ENCODE results near the gene PCDHGC3.

Gene PCDHGC3

GRCh38 chr5:141485321-141486055, 9.7 kb downstream of the PCDHGC3 start:
- DNase-seq: no peak

GRCh38 chr5:141486091-141486490, 10.3 kb downstream of the PCDHGC3 start:
- DNase-seq: no peak

- DNase-seq: no peak
Measured at GRCh38 chr5:141487131-141487530, 11.4 kb downstream of the PCDHGC3 start.

- peak in 1 of 2 experiments; percentile 34 for DNase-seq
Measured at GRCh38 chr5:141488591-141489561, 13.1 kb downstream of the PCDHGC3 start, which contains the start of gene PCDHGC5. PCDHGC5 (plus strand) TSS chr5:141489081; CDS start chr5:141489241, 160 bp downstream.

GRCh38 chr5:141489841-141490240, 14.1 kb downstream of the PCDHGC3 start:
- DNase-seq: no peak

GRCh38 chr5:141490271-141490670, 14.5 kb downstream of the PCDHGC3 start:
- no peak for DNase-seq

GRCh38 chr5:141490771-141491170, 15.0 kb downstream of the PCDHGC3 start:
- no peak for DNase-seq

- no peak for DNase-seq
Measured at GRCh38 chr5:141491323-141492167, 15.8 kb downstream of the PCDHGC3 start.

GRCh38 chr5:141492168-141492885, 16.6 kb downstream of the PCDHGC3 start:
- no peak for DNase-seq

- no peak for DNase-seq
Measured at GRCh38 chr5:141493500-141494422, 18.0 kb downstream of the PCDHGC3 start.

- DNase-seq: no peak
Measured at GRCh38 chr5:141494761-141495452, 19.1 kb downstream of the PCDHGC3 start.

- no peak for DNase-seq
Measured at GRCh38 chr5:141495453-141495811, 19.7 kb downstream of the PCDHGC3 start.

- no peak for DNase-seq
Measured at GRCh38 chr5:141496038-141496437, 20.3 kb downstream of the PCDHGC3 start.

- no peak for DNase-seq
Measured at GRCh38 chr5:141501761-141502160, 26.0 kb downstream of the PCDHGC3 start.

GRCh38 chr5:141503681-141504080, 27.9 kb downstream of the PCDHGC3 start:
- no peak for DNase-seq

- DNase-seq: no peak
Measured at GRCh38 chr5:141504216-141504615, 28.4 kb downstream of the PCDHGC3 start.

GRCh38 chr5:141506381-141507155, 30.8 kb downstream of the PCDHGC3 start:
- no peak for DNase-seq

- DNase-seq: no peak
Measured at GRCh38 chr5:141507387-141508091, 31.8 kb downstream of the PCDHGC3 start.

GRCh38 chr5:141508440-141508797, 32.7 kb downstream of the PCDHGC3 start:
- DNase-seq: no peak
